Panc1 (cell line): ENCODE data around the gene SVOP.

Experiments used
- POLR2AphosphoS5 ChIP-seq: IDR thresholded peaks from 2 replicates; pipeline ENCODE4 v1.6.1; 2012; ENCODE audit warnings: mild to moderate bottlenecking, low read depth, low read length, moderate library complexity
- SIN3A ChIP-seq: IDR thresholded peaks from 2 replicates; pipeline ENCODE4 v1.6.1; 2012; ENCODE audit warnings: low read depth, mild to moderate bottlenecking, low read length, moderate library complexity, borderline replicate concordance; ENCODE audit not compliant: insufficient read depth
- TCF7L2 ChIP-seq: IDR thresholded peaks from 2 replicates; pipeline ENCODE4 v1.6.1; 2011; ENCODE audit warnings: mild to moderate bottlenecking, low read depth, low read length, inconsistent platforms
- TF ChIP-seq, protein P1 (sequence below): fragments of 450-650 bp; IDR thresholded peaks from 2 replicates; pipeline ENCODE4 v1.5.1; 2017; ENCODE audit warnings: mild to moderate bottlenecking
- TF ChIP-seq, protein P2 (sequence below), 2 experiments: IDR thresholded peaks; 2 replicates each; pipeline ENCODE4 v1.6.1; 2011 to 2012; ENCODE audit warnings: low read depth in 2 of 2, control low read depth in 1 of 2, low read length in 1 of 2, mild to moderate bottlenecking in 1 of 2, moderate library complexity in 1 of 2; ENCODE audit not compliant: insufficient read depth in 1 of 2

DNA sequence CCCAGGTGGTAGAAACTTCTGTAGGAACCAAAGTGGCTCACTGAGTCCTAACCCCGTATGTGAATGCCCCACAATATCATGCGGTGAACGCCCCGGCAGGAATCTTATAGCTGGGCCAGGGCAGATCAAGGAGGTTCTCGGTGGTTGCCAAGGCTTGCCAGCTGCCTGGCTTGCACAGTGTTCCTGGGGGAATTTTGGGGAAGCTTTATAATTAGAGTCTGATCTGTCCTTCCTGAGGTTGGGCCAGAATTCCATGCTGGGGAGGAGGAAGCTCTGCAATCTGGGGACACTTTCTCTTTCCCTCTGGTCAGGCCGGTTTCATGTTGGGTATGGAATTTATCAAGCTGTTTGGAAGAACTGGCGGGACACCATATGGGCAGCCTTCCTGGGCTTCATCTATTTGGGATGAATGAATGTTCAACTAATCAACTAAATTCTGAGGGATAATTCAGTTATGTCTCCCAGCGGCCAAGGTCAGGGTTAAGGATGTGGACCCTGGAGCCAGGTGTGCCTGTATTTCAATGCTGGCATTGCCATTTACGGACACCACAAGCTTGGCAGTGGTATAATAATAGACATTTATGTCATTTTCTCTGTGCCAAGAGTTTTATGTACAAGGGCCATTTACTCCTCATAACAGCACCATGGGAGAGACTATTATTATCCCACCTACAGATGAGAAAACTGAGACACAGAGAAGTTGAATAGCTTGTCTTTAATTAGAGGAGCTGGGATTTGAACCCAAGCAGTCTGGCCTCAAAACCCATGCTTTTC is 54.3 kb downstream of the SVOP start:
- TF ChIP-seq POLR2AphosphoS5 (no peak), SIN3A (no peak), TCF7L2 (no peak)
- TF ChIP-seq, protein P1, sequence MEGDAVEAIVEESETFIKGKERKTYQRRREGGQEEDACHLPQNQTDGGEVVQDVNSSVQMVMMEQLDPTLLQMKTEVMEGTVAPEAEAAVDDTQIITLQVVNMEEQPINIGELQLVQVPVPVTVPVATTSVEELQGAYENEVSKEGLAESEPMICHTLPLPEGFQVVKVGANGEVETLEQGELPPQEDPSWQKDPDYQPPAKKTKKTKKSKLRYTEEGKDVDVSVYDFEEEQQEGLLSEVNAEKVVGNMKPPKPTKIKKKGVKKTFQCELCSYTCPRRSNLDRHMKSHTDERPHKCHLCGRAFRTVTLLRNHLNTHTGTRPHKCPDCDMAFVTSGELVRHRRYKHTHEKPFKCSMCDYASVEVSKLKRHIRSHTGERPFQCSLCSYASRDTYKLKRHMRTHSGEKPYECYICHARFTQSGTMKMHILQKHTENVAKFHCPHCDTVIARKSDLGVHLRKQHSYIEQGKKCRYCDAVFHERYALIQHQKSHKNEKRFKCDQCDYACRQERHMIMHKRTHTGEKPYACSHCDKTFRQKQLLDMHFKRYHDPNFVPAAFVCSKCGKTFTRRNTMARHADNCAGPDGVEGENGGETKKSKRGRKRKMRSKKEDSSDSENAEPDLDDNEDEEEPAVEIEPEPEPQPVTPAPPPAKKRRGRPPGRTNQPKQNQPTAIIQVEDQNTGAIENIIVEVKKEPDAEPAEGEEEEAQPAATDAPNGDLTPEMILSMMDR: no peak
- TF ChIP-seq, protein P2, sequence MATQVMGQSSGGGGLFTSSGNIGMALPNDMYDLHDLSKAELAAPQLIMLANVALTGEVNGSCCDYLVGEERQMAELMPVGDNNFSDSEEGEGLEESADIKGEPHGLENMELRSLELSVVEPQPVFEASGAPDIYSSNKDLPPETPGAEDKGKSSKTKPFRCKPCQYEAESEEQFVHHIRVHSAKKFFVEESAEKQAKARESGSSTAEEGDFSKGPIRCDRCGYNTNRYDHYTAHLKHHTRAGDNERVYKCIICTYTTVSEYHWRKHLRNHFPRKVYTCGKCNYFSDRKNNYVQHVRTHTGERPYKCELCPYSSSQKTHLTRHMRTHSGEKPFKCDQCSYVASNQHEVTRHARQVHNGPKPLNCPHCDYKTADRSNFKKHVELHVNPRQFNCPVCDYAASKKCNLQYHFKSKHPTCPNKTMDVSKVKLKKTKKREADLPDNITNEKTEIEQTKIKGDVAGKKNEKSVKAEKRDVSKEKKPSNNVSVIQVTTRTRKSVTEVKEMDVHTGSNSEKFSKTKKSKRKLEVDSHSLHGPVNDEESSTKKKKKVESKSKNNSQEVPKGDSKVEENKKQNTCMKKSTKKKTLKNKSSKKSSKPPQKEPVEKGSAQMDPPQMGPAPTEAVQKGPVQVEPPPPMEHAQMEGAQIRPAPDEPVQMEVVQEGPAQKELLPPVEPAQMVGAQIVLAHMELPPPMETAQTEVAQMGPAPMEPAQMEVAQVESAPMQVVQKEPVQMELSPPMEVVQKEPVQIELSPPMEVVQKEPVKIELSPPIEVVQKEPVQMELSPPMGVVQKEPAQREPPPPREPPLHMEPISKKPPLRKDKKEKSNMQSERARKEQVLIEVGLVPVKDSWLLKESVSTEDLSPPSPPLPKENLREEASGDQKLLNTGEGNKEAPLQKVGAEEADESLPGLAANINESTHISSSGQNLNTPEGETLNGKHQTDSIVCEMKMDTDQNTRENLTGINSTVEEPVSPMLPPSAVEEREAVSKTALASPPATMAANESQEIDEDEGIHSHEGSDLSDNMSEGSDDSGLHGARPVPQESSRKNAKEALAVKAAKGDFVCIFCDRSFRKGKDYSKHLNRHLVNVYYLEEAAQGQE (IDR thresholded peaks at IDR 0.05; ENCODE audit: insufficient read depth in 1 of 2, low read depth in 2 of 2, low read length in 1 of 2): no peak
